GM13976 (cell line): ENCODE measurements around the gene PDE9A.

Experiments
- DNase-seq: peaks from one replicate; pipeline ENCODE4 v3.0.0; 2012; ENCODE audit warnings: low spot score
- CTCF ChIP-seq: IDR thresholded peaks from 2 replicates; pipeline ENCODE4 v1.5.1; 2012; ENCODE audit warnings: borderline replicate concordance, mild to moderate bottlenecking; ENCODE audit not compliant: insufficient read depth; ENCODE audit errors: extremely low read depth, missing control alignments, control extremely low read depth
- in situ Hi-C: fragments of 300-500 bp; cut with MboI; formaldehyde crosslinking; loops from one replicate; pipeline ENCODE4 v1.12.0; 2022; ENCODE audit warnings: low sequenced_read_pairs, mixed read lengths, inconsistent platforms; ENCODE audit not compliant: unreplicated experiment

Gene PDE9A

GRCh38 chr21:42629933-42630589, 23.4 kb upstream of the PDE9A start:
- in situ Hi-C loops: no loop called here

GRCh38 chr21:42630626-42631025, 22.8 kb upstream of the PDE9A start:
- TF ChIP-seq CTCF: no peak
- in situ Hi-C loops: no loop called here
- DNase-seq: no peak

More at GRCh38 chr21:42629933-42630589, 23.4 kb upstream of the PDE9A start:
- no peak for TF ChIP-seq CTCF
- no peak for DNase-seq

- DNase-seq: no peak
- TF ChIP-seq CTCF: no peak
- in situ Hi-C loops: no loop called here
Measured at GRCh38 chr21:42631142-42631541, 22.3 kb upstream of the PDE9A start.

- DNase-seq: no peak
- TF ChIP-seq CTCF: no peak
- in situ Hi-C loops: no loop called here
Measured at GRCh38 chr21:42632336-42632751, 21.1 kb upstream of the PDE9A start.

GRCh38 chr21:42632771-42633690, 20.4 kb upstream of the PDE9A start:
- in situ Hi-C loops: no loop called here
- no peak for TF ChIP-seq CTCF
- no peak for DNase-seq

- in situ Hi-C loops: no loop called here
- no peak for TF ChIP-seq CTCF
- DNase-seq: no peak
Measured at GRCh38 chr21:42633858-42634257, 19.6 kb upstream of the PDE9A start.
